ENCODE measurements around the gene FBLN1. TPM values are rescaled to one million over a fixed set of nuclear protein-coding genes. Genes with fewer than 3 reads are reported as not detected.

FBLN1 gene
- total RNA-seq, 6 experiments from 2014 or later: 199 to 346 (median 326) TPM

DNA sequence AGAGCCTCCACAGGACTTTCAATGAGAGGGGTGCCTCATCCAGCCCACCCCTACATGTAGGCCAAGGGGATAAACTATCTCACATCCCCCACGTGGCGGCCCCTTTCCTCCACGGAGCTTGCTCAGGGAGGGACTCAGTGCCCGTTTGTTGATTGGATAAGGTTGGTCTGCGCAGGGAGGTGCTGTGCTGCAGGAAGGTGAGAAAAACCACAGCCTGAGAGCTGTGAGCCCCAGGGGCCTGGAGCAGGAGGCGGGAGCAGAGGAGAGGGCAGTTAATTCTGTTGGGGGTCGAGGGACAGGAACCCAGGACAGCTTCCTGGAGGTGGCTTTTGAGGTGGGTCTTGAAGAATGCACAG lies 137.0 kb downstream of the FBLN1 start:
- Mint-ChIP-seq H3K9me3 (no peaks in the 10 kb centered on the region), H3K4me1 (ENCODE audit: low read depth) (peaks cover 28% of the 10 kb centered on the region), H3K36me3 (ENCODE audit: low read depth) (no peaks in the 10 kb centered on the region), H3K27me3 (ENCODE audit: insufficient read depth) (peaks cover 5% of the 10 kb centered on the region), H3K27ac (no peak overlapping the region), H3K4me3 (no peak overlapping the region)
- no peak for DNase-seq
- TF ChIP-seq, protein P1, sequence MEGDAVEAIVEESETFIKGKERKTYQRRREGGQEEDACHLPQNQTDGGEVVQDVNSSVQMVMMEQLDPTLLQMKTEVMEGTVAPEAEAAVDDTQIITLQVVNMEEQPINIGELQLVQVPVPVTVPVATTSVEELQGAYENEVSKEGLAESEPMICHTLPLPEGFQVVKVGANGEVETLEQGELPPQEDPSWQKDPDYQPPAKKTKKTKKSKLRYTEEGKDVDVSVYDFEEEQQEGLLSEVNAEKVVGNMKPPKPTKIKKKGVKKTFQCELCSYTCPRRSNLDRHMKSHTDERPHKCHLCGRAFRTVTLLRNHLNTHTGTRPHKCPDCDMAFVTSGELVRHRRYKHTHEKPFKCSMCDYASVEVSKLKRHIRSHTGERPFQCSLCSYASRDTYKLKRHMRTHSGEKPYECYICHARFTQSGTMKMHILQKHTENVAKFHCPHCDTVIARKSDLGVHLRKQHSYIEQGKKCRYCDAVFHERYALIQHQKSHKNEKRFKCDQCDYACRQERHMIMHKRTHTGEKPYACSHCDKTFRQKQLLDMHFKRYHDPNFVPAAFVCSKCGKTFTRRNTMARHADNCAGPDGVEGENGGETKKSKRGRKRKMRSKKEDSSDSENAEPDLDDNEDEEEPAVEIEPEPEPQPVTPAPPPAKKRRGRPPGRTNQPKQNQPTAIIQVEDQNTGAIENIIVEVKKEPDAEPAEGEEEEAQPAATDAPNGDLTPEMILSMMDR (IDR thresholded peaks at IDR 0.05): no peak

DNA sequence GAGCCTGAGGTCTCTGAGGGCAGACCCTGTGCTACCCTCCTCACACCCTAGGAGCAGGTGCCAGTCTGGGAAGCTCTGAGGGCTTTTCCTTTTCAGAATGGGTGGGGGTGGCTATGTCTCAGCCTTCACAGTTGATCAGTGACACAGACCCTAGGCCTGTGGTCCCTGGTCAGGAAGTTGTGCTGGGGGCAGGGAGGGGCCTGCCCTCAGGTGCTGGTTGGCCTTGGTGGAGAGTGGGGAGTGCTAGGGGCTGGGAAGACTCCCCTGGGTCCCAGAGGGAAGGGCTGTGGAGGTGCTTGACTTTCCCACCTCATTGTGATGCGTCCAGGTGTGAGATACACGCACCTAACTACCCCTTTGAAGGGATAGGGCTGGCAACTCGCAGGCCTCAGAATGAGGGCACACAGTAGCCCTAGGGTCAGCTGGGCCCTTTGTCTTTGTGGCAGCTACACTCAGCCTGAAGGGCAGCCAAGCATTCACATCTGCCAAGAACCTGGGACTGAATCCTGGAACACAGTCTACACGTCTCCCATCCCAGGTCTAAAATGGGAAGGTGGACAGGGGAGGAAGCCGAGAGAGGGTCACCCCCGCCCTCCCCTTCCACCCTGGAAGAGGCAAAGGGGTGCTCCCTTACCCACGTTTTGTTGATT lies 137.7 kb downstream of the FBLN1 start:
- H3K4me1 Mint-ChIP-seq (ENCODE audit: low read depth): peaks cover 28% of the 10 kb centered on the region
- no peaks in the 10 kb centered on the region for H3K9me3 Mint-ChIP-seq
- no peaks in the 10 kb centered on the region for H3K36me3 Mint-ChIP-seq (ENCODE audit: low read depth)
- TF ChIP-seq, protein P1 (IDR thresholded peaks at IDR 0.05): no peak
- no peak overlapping the region for H3K27ac Mint-ChIP-seq
- DNase-seq: no peak
- H3K4me3 Mint-ChIP-seq: no peak overlapping the region
- H3K27me3 Mint-ChIP-seq (ENCODE audit: insufficient read depth): peaks cover 5% of the 10 kb centered on the region

DNA sequence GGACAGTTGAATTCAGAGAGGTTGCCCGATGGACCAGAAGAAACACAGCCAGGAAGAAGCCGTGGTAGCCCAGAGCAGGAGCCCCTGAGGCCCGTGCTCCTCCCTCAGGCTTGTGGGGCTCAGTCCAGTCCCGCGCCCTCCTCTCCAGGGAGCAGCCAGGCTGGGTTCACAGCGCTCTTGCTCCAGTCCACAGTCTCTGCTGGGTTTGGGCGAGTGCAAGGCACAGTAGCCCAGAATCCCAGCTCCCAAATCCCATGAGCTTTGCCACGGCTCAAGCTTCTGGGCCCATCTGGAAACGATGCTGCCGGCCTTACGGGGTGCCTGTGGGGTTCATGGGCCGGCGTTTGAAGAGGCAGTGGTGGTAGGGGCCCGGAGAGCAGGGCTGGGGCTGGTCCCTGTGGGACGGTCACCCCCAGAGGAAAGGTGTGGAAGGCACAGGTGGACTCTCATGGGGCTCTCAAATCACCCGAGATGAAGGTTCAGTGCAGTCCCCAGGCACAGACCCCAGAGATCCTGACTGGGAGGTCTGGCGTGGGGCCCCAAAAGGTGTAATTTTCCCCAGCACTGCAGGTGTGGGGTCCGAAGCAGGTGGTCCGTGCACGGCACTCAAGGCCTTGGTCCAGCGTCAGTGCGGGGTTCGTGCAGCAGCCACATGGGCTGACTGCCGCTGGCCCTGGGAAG lies 138.4 kb downstream of the FBLN1 start:
- no peaks in the 10 kb centered on the region for H3K9me3 Mint-ChIP-seq
- no peak overlapping the region for H3K4me3 Mint-ChIP-seq
- DNase-seq: no peak
- TF ChIP-seq, protein P1 (IDR thresholded peaks at IDR 0.05): no peak
- H3K4me1 Mint-ChIP-seq (ENCODE audit: low read depth): peaks cover 32% of the 10 kb centered on the region
- H3K27ac Mint-ChIP-seq: no peak overlapping the region
- peaks cover 5% of the 10 kb centered on the region for H3K27me3 Mint-ChIP-seq (ENCODE audit: insufficient read depth)
- no peaks in the 10 kb centered on the region for H3K36me3 Mint-ChIP-seq (ENCODE audit: low read depth)

DNA sequence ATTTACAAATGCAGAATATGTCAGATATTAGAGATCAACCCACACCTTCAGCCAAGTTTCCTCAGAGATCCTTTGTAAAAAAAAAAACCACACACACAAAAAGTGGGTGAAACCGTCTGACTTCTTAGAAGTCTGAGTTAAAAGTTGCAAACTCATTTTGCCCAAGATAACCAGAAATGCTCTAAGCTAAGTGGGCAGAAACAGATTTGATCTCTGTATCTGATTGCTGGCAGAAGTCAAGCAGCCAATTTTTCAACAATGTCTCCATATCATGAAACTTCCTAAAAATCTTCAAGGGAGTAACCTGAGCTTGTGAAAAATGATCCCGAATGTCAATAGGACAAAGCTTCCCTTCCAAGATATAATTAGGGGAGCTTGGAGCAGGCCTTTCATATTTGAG lies 140.3 kb downstream of the FBLN1 start:
- no peak overlapping the region for H3K27ac Mint-ChIP-seq
- DNase-seq: no peak
- no peaks in the 10 kb centered on the region for H3K9me3 Mint-ChIP-seq
- H3K4me3 Mint-ChIP-seq: no peak overlapping the region
- no peaks in the 10 kb centered on the region for H3K36me3 Mint-ChIP-seq (ENCODE audit: low read depth)
- TF ChIP-seq, protein P1 (IDR thresholded peaks at IDR 0.05): no peak
- H3K4me1 Mint-ChIP-seq (ENCODE audit: low read depth): peaks cover 41% of the 10 kb centered on the region
- H3K27me3 Mint-ChIP-seq (ENCODE audit: insufficient read depth): no peaks in the 10 kb centered on the region; the same call in 1 of the 2 replicates

DNA sequence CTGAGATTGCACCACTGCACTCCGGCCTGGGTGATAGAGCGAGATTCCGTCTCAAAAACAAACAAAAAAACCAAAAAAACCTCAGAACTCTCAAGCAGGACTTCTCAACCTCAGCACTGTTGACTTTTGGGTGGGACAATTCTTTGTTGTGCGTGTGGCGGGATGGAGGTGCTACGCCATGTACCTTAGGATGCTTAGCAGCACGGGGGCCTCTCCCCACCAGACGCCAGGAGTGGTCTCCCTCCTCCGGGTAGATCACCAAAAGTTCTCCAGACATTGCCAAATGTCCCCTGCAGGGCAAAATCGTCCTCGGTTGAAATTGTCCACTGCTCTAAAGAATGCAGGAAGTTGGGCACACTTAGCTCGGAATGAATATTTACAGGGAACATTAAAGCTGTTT lies 142.0 kb downstream of the FBLN1 start:
- no peak for DNase-seq
- no peaks in the 10 kb centered on the region for H3K9me3 Mint-ChIP-seq
- TF ChIP-seq, protein P1 (IDR thresholded peaks at IDR 0.05): no peak
- H3K27me3 Mint-ChIP-seq (ENCODE audit: insufficient read depth): no peaks in the 10 kb centered on the region; the same call in 1 of the 2 replicates
- H3K4me1 Mint-ChIP-seq (ENCODE audit: low read depth): peaks cover 24% of the 10 kb centered on the region
- H3K36me3 Mint-ChIP-seq (ENCODE audit: low read depth): no peaks in the 10 kb centered on the region
- H3K4me3 Mint-ChIP-seq: no peak overlapping the region
- H3K27ac Mint-ChIP-seq: no peak overlapping the region
